Ascending aorta (tissue), 2 donors: ENCODE data around the gene RIPK3. TPM values are rescaled to one million over a fixed set of nuclear protein-coding genes. Genes with fewer than 3 reads are reported as not detected.

ENCODE experiments used
- DNase-seq, 2 donors: peaks; one replicate each; pipeline ENCODE4 v3.0.0-alpha.2; 2019; ENCODE audit warnings: low spot score in 2 of 2
- H3K27ac ChIP-seq, 2 donors: fragments of 200-600 bp; sonication (generic); one replicate each; pipeline ENCODE4 v1.5.1; 2016 to 2017; ENCODE audit warnings: mild to moderate bottlenecking in 1 of 2
- H3K27me3 ChIP-seq: fragments of 200-600 bp; sonication (generic); one replicate; pipeline ENCODE4 v1.5.1; 2017
- H3K36me3 ChIP-seq, 2 donors: fragments of 200-600 bp; sonication (generic); one replicate each; pipeline ENCODE4 v1.5.1; 2016
- H3K4me1 ChIP-seq, 2 donors: fragments of 200-600 bp; sonication (generic); one replicate each; pipeline ENCODE4 v1.5.1; 2016 to 2017; ENCODE audit warnings: mild to moderate bottlenecking in 1 of 2
- H3K4me3 ChIP-seq, 2 donors: fragments of 200-600 bp; sonication (generic); one replicate each; pipeline ENCODE4 v1.5.1; 2016 to 2017; ENCODE audit warnings: mild to moderate bottlenecking in 1 of 2
- H3K9me3 ChIP-seq, 2 donors: fragments of 200-600 bp; sonication (generic); one replicate each; pipeline ENCODE4 v1.5.1; 2016
- intact Hi-C: fragments of 100-400 bp; cut with DNase I; formaldehyde crosslinking; loops from one replicate; pipeline ENCODE4 v1.15.1; 2023
- total RNA-seq: library from RNA; depleted of rRNA; stranded (reverse); fragments of >200 nt; gene quantifications from one replicate; pipeline ENCODE4 v1.1.0, GENCODE V29; 2016
- TF ChIP-seq, protein P1 (sequence below), 3 experiments: fragments of 200-600 bp in 2 of 3; fragments of 450-650 bp in 1 of 3; sonication (generic) in 2 of 3; IDR thresholded peaks; one replicate each; pipeline ENCODE4 v1.5.1; 2016 to 2019; ENCODE audit warnings: antibody characterized with exemption in 3 of 3, mild to moderate bottlenecking in 1 of 3, moderate library complexity in 1 of 3

Gene RIPK3
- total RNA-seq, 1 donor from 2014 or later: 2.3 TPM

DNA sequence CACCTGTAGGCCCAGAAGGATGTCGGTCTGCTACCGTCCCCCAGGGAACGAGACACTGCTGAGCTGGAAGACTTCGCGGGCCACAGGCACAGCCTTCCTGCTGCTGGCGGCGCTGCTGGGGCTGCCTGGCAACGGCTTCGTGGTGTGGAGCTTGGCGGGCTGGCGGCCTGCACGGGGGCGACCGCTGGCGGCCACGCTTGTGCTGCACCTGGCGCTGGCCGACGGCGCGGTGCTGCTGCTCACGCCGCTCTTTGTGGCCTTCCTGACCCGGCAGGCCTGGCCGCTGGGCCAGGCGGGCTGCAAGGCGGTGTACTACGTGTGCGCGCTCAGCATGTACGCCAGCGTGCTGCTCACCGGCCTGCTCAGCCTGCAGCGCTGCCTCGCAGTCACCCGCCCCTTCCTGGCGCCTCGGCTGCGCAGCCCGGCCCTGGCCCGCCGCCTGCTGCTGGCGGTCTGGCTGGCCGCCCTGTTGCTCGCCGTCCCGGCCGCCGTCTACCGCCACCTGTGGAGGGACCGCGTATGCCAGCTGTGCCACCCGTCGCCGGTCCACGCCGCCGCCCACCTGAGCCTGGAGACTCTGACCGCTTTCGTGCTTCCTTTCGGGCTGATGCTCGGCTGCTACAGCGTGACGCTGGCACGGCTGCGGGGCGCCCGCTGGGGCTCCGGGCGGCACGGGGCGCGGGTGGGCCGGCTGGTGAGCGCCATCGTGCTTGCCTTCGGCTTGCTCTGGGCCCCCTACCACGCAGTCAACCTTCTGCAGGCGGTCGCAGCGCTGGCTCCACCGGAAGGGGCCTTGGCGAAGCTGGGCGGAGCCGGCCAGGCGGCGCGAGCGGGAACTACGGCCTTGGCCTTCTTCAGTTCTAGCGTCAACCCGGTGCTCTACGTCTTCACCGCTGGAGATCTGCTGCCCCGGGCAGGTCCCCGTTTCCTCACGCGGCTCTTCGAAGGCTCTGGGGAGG lies 28.9 kb downstream of the RIPK3 start, which contains the start of gene LTB4R:
Gene LTB4R, plus strand, starts transcription at position 857 of the 959 bp plus-strand sequence. CDS start 4,150 bp downstream, outside the sequence.
- TF ChIP-seq, protein P1, sequence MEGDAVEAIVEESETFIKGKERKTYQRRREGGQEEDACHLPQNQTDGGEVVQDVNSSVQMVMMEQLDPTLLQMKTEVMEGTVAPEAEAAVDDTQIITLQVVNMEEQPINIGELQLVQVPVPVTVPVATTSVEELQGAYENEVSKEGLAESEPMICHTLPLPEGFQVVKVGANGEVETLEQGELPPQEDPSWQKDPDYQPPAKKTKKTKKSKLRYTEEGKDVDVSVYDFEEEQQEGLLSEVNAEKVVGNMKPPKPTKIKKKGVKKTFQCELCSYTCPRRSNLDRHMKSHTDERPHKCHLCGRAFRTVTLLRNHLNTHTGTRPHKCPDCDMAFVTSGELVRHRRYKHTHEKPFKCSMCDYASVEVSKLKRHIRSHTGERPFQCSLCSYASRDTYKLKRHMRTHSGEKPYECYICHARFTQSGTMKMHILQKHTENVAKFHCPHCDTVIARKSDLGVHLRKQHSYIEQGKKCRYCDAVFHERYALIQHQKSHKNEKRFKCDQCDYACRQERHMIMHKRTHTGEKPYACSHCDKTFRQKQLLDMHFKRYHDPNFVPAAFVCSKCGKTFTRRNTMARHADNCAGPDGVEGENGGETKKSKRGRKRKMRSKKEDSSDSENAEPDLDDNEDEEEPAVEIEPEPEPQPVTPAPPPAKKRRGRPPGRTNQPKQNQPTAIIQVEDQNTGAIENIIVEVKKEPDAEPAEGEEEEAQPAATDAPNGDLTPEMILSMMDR (IDR thresholded peaks at IDR 0.05): peak in 2 of 3 experiments; percentile 21 to 52
- no peaks in the 10 kb centered on the region for H3K27me3 ChIP-seq
- intact Hi-C loops: loop anchor here (1.0 kb wide), 1 partner anchor 11 kb away; no protein-coding TSS in a partner anchor
- H3K4me3 ChIP-seq: peak within 1 kb of the TSS; percentile 61 to 68
- peaks cover 10 to 12% of the 10 kb centered on the region in 2 donors for H3K36me3 ChIP-seq
- H3K27ac ChIP-seq: peak within 1 kb of the TSS; percentile 65 to 68
- peaks cover 8 to 14% of the 10 kb centered on the region in 2 donors for H3K4me1 ChIP-seq
- no peaks in the 10 kb centered on the region for H3K9me3 ChIP-seq
- peak in 1 of 2 donors; percentile 81 for DNase-seq

DNA sequence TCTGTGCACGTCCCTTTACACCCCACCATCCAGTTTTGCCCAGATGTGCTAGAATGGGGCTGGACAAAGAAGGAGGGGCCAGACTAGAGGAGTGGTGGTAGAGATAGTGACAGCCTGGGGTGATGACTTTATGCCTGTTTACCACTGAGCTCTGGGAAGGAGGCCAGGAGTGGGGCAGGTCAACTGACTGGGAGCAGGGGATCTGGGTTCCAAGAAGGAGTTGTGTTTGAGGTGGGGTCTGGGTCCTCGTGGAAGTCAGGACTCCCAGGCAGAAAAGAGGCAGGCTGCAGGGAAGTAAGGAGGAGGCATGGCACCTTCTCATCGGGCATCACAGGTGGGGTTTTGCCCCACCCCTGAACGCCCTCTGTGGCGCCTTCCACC lies 29.5 kb downstream of the RIPK3 start:
- Histone ChIP-seq H3K4me3 (peak overlapping the region; percentile 61 to 68), H3K9me3 (no peaks in the 10 kb centered on the region), H3K27me3 (no peaks in the 10 kb centered on the region), H3K27ac (peak overlapping the region; percentile 65 to 68), H3K36me3 (peaks cover 16 to 19% of the 10 kb centered on the region in 2 donors), H3K4me1 (peaks cover 8 to 14% of the 10 kb centered on the region in 2 donors)
- TF ChIP-seq, protein P1 (IDR thresholded peaks at IDR 0.05): no peak
- no peak for DNase-seq
- intact Hi-C loops: no loop called here

DNA sequence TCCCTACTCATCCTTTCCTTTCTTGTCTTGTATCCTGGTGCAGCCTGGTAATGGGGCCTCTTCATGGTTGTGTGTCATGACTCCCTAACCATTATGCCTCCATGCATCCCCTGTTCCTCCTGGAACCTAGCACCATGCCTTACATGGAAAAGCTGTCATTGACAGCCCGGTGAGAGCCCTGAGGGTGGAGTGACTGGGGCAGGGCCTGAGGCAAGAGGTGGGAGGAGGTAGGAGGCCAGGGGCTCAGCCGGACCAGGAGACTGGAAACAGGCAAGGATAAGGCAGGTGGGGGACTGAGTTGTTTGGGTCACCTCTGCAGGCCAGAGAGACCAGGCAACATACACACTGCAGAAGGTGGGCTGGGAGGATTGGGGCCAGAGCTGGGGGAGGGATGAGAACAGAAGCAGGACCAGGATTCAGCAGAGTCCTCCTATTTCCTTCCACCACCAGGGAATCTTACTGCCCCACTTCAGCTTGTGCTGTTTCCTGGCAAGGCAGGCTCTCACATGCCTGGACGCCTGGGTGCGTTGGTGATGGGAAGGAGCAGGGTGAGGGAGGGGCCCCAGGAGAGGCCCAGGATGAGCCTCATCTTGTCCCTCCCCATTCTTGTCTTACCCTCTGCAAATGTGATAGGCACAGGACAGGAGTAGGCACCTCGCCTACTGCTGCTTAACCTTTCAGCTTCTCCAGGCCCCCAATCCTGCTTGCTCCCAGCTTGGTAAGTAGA lies 30.1 kb downstream of the RIPK3 start, which contains the start of gene LTB4R2:
Gene LTB4R2, plus strand, starts transcription at position 603 of the 727 bp plus-strand sequence. CDS start 525 bp downstream, outside the sequence.
- H3K27me3 ChIP-seq: no peaks in the 10 kb centered on the region
- peak within 1 kb of the TSS; percentile 65 to 68 for H3K27ac ChIP-seq
- TF ChIP-seq, protein P1 (IDR thresholded peaks at IDR 0.05): no peak
- peaks cover 22 to 24% of the 10 kb centered on the region in 2 donors for H3K36me3 ChIP-seq
- H3K9me3 ChIP-seq: no peaks in the 10 kb centered on the region
- H3K4me1 ChIP-seq: peaks cover 8 to 14% of the 10 kb centered on the region in 2 donors
- H3K4me3 ChIP-seq: peak within 1 kb of the TSS; percentile 61 to 68
- no peak for DNase-seq
- intact Hi-C loops: loop anchor here (2.0 kb wide), 1 partner anchor 67 kb away; the partner anchor contains the start of gene TINF2

DNA sequence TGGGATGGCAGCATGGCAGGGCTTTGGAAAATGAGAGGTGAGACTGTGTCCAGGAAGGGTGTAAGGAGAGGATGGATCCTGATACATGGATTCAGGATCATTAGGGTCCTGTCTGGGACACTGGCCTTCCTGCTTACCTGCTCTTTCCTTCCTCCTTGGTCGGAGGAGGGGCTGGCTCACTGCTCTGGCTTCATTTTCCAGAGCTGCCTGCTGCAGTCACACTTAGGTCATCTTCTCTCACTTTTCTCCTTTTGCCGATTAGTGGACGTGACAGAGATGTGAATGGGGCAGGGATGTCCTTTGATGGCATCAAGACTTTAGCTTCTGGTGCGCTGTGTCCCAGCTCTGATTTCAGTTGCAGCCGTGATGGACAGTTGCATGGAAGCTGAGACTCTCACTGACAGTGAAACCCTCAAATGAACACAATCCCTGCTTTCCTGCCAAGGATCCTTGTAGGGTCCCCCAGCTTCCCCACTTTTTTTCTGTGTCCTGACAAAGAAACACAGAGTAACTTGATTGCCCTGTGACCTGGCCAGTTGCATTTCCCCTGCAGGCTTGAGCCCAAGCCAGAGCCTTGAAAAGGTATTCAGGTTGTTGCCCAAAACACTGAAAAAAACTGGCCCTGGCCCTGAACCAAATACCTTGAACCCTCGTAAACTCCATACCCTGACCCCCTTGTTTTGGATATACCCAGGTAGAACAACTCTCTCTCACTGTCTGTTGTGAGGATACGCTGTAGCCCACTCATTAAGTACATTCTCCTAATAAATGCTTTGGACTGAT lies 31.3 kb downstream of the RIPK3 start:
- no peak for DNase-seq
- H3K36me3 ChIP-seq: peaks cover 33 to 36% of the 10 kb centered on the region in 2 donors
- TF ChIP-seq, protein P1 (IDR thresholded peaks at IDR 0.05): peak in 2 of 3 experiments; percentile 3 to 5
- H3K4me3 ChIP-seq: no peak overlapping the region
- peaks cover 8 to 14% of the 10 kb centered on the region in 2 donors for H3K4me1 ChIP-seq
- intact Hi-C loops: loop anchor here (2.0 kb wide), 1 partner anchor 66 kb away; the partner anchor contains the start of gene TINF2
- H3K27ac ChIP-seq: no peak overlapping the region
- H3K9me3 ChIP-seq: no peaks in the 10 kb centered on the region
- H3K27me3 ChIP-seq: no peaks in the 10 kb centered on the region
